Keratinocyte (primary cell): ENCODE measurements around the gene CSMD2.

Experiments used
- EZH2 ChIP-seq: IDR thresholded peaks from one replicate; pipeline ENCODE4 v1.6.1; 2012; ENCODE audit warnings: inconsistent platforms, mild to moderate bottlenecking, low read length, moderate library complexity
- TF ChIP-seq, protein P1 (sequence below), 3 experiments: IDR thresholded peaks in 1 of 3; conservative IDR thresholded peaks in 1 of 3; optimal IDR thresholded peaks in 1 of 3; 2 replicates in 2 of 3; 3 replicates in 1 of 3; pipeline versions ENCODE3 to v1.5.1; 2011; ENCODE audit warnings: low read length in 3 of 3, mild to moderate bottlenecking in 3 of 3, moderate library complexity in 2 of 3, control low read depth in 1 of 3, inconsistent platforms in 1 of 3; ENCODE audit not compliant: insufficient read depth in 2 of 3; ENCODE audit errors: extremely low read depth in 1 of 3

DNA sequence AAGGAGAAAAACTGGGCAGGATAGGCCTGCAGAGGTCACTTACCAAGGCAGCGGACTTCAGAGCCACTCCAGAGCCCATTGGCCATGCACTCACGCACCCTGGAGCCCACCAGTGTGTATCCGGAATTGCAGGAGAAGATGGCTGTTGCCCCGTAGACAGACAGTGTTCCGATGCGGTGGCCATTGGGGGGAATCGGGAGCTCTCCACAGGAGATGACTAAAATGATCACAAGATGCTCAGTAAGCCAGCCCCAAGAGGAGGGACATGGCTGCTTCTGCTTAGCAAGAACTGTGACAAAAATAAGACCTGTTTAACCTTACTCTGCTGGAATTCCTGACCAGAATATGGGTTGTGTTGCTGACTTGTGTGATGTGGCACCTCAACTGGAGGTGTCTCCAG lies 595.7 kb downstream of the CSMD2 start:
- TF ChIP-seq EZH2: no peak
- TF ChIP-seq, protein P1, sequence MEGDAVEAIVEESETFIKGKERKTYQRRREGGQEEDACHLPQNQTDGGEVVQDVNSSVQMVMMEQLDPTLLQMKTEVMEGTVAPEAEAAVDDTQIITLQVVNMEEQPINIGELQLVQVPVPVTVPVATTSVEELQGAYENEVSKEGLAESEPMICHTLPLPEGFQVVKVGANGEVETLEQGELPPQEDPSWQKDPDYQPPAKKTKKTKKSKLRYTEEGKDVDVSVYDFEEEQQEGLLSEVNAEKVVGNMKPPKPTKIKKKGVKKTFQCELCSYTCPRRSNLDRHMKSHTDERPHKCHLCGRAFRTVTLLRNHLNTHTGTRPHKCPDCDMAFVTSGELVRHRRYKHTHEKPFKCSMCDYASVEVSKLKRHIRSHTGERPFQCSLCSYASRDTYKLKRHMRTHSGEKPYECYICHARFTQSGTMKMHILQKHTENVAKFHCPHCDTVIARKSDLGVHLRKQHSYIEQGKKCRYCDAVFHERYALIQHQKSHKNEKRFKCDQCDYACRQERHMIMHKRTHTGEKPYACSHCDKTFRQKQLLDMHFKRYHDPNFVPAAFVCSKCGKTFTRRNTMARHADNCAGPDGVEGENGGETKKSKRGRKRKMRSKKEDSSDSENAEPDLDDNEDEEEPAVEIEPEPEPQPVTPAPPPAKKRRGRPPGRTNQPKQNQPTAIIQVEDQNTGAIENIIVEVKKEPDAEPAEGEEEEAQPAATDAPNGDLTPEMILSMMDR (optimal IDR thresholded peaks at IDR 0.05 in 1 of 3, IDR thresholded peaks at IDR 0.05 in 1 of 3, conservative IDR thresholded peaks at IDR 0.05 in 1 of 3; ENCODE audit: extremely low read depth in 1 of 3, insufficient read depth in 2 of 3, low read length in 3 of 3): no peak
